ENCODE data around the gene SF3B1. TPM values are rescaled to one million over a fixed set of nuclear protein-coding genes. Genes with fewer than 3 reads are reported as not detected.
"Not testable (repeated sequence)": the region's sequence is repeated elsewhere in the genome, so short reads cannot be mapped to it uniquely, and the experiment has no call there.

SF3B1 gene
- total RNA-seq, 1 donor from 2014 or later, result 414 TPM

- no peaks in the 10 kb centered on the region for H3K27me3 Mint-ChIP-seq (ENCODE audit: low read depth)
- no peaks in the 10 kb centered on the region for H3K36me3 Mint-ChIP-seq
Measured at GRCh38 chr2:197442857-197443256, 8.0 kb upstream of the SF3B1 start.

GRCh38 chr2:197437380-197437779, 2.6 kb upstream of the SF3B1 start:
- Mint-ChIP-seq H3K27me3 (ENCODE audit: low read depth) (no peaks in the 10 kb centered on the region), H3K36me3 (no peaks in the 10 kb centered on the region), H3K4me3 (no peak overlapping the region), H3K9me3 (no peaks in the 10 kb centered on the region), H3K27ac (no peak overlapping the region), H3K4me1 (peaks cover 18% of the 10 kb centered on the region)
- no peak for DNase-seq (ENCODE audit: low spot score in 2 of 2, unreplicated experiment in 2 of 2)
- no peak for TF ChIP-seq CTCF (IDR thresholded peaks at IDR 0.05; ENCODE audit: unreplicated experiment)

More at GRCh38 chr2:197442857-197443256, 8.0 kb upstream of the SF3B1 start:
- DNase-seq (ENCODE audit: low spot score in 2 of 2, unreplicated experiment in 2 of 2), result no peak
- TF ChIP-seq CTCF (IDR thresholded peaks at IDR 0.05; ENCODE audit: unreplicated experiment), result no peak
- Mint-ChIP-seq H3K4me1 (no peaks in the 10 kb centered on the region), H3K4me3 (no peak overlapping the region), H3K9me3 (no peaks in the 10 kb centered on the region), H3K27ac (no peak overlapping the region)

DNA sequence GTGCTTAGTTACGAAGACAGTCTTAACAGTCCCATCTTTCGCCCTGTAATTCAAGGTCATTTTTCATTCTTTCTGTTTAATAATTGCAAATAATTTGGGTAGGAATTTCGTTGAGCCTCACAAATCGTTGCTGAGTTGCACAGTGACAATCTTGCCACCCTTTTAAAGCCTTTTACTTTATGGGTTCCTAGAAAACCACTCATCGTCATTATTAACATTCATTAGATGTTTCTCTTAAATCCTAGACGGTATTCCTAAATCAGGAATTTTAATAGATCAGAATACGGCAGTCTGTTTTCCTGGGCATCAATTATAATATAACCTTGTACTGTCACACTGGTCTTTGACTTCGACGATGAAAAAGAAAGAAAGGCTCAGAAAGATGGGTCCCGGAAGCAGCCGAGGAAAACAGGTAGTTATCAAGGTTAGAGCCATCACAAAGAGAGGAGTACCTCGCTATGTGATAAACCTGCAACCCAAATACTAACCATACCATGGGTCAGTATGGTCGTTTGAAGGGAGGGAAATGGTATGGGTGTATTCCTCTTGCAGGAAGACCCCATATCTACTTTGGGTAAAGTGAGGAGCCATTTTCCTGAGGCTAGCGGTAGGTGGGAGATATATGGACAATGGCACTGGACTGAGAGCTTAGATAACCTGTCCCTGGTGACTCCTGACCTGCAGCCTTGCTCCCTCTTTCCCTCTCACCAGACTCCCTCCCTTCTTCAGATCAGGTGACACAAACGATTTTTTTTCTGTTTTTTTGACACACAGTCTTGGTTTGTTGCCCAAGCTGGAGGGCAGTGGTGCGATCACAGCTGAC, 981 bp upstream of the SF3B1 start:
- no peaks in the 10 kb centered on the region for H3K36me3 Mint-ChIP-seq
- peaks cover 30% of the 10 kb centered on the region for H3K4me1 Mint-ChIP-seq

DNA sequence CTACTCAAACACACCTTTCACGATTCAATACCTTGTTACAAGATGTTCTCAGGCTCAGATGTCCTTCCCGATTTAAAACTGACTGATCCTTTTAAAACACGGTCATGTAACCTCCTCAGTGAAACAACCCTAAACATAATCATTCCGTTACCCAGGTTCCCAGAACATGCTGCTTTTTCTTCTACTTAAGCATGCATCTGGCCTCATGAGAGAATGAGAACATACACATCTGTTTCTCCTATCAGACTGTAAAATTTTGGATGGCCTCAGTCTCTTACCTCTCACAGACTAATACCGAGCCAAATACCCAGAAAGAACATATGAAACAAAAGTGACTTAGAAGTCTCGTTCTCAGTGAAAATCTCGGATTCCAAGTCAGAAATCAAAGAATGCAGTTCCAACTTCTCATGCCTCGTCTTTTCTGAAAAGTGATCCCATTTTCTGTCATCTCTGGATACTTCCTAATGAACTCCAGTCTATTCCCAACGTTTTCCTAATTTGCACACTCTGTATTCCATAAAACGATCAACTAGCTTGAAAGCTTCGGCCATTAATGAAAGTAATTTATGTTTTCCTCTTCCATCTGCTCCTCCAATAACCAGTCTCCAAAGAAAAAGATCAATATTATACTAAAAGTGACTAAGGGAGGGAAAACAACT, 919 bp downstream of the SF3B1 start:
- peak overlapping the region; percentile 95 for H3K4me3 Mint-ChIP-seq
- no peaks in the 10 kb centered on the region for H3K9me3 Mint-ChIP-seq
- H3K36me3 Mint-ChIP-seq, result peaks cover 3% of the 10 kb centered on the region
- no peak for DNase-seq (ENCODE audit: low spot score in 2 of 2, unreplicated experiment in 2 of 2)
- no peak for TF ChIP-seq CTCF (IDR thresholded peaks at IDR 0.05; ENCODE audit: unreplicated experiment)
- H3K27ac Mint-ChIP-seq, result peak overlapping the region; percentile 100
- H3K27me3 Mint-ChIP-seq (ENCODE audit: low read depth), result no peaks in the 10 kb centered on the region
- H3K4me1 Mint-ChIP-seq, result peaks cover 36% of the 10 kb centered on the region

More for the DNA sequence above, 981 bp upstream of the SF3B1 start:
- DNase-seq (ENCODE audit: low spot score in 2 of 2, unreplicated experiment in 2 of 2), result no peak
- H3K27me3 Mint-ChIP-seq (ENCODE audit: low read depth), result no peaks in the 10 kb centered on the region
- H3K9me3 Mint-ChIP-seq, result no peaks in the 10 kb centered on the region
- no peak for TF ChIP-seq CTCF (IDR thresholded peaks at IDR 0.05; ENCODE audit: unreplicated experiment)
- peak overlapping the region; percentile 95 for H3K4me3 Mint-ChIP-seq
- peak overlapping the region; percentile 100 for H3K27ac Mint-ChIP-seq

DNA sequence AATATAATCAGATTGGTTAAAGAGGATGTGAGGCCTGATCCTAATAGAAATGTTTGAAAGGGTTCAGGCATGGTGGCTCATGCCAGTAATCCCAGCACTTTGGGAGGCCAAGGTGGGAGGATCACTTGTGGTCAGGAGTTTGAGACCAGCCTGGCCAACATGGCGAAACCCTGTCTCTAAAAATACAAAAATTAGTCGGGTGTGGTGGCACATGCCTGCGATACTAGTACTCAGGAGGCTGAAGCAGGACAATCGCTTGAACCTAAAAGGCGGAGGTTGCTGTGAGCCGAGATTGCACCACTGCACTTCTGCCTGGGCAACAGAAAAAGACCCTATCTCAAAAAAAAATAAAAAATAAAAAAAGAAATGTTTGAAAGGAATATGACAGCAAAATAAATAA, 2.3 kb downstream of the SF3B1 start:
- not testable (repeated sequence) for H3K9me3 Mint-ChIP-seq; DNase-seq (ENCODE audit: low spot score in 2 of 2, unreplicated experiment in 2 of 2); H3K27me3 Mint-ChIP-seq (ENCODE audit: low read depth); H3K36me3 Mint-ChIP-seq
- H3K4me1 Mint-ChIP-seq, result peaks cover 36% of the 10 kb centered on the region
- H3K4me3 Mint-ChIP-seq, result peak overlapping the region; percentile 34
- peak overlapping the region; percentile 21 for H3K27ac Mint-ChIP-seq

DNA sequence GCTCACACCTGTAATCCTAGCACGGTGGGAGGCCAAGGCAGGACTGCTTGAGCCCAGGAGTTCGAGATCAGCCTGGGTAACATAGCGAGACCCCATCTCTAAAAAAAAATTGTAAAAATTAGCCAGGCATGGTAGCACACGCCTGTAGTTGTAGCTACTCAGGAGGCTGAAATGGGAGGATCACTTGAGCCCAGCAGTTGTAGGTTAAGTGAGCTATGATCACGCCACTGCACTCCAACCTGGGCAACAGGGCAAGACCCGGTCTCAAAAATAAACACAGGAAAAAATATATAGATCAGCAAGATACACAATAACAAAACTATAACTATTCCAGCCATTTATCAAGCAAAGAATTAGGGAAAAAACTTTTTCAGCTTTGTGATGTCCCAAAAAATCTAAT, 3.0 kb downstream of the SF3B1 start:
- H3K4me1 Mint-ChIP-seq, result peaks cover 38% of the 10 kb centered on the region
- H3K27ac Mint-ChIP-seq, result peak overlapping the region; percentile 56

More for the DNA sequence above, 3.0 kb downstream of the SF3B1 start:
- Mint-ChIP-seq H3K4me3 (peak overlapping the region; percentile 41), H3K27me3 (ENCODE audit: low read depth) (no peaks in the 10 kb centered on the region), H3K36me3 (peaks cover 5% of the 10 kb centered on the region), H3K9me3 (no peaks in the 10 kb centered on the region)
- TF ChIP-seq CTCF (IDR thresholded peaks at IDR 0.05; ENCODE audit: unreplicated experiment), result no peak
- no peak for DNase-seq (ENCODE audit: low spot score in 2 of 2, unreplicated experiment in 2 of 2)

Measured in mesothelial cell of epicardium (in vitro differentiated cells).